Panc1 (cell line): Measurements from ENCODE around the gene PSMB9. TPM values are rescaled to one million over a fixed set of nuclear protein-coding genes. Genes with fewer than 3 reads are reported as not detected.

Experiments used
- ATAC-seq: fragments of 200-7000 bp; cut with Tn5 transposase; 2 replicates; pipeline ENCODE4 v1.9.1; 2020; ENCODE audit warnings: mild to moderate bottlenecking, moderate library complexity
- BruUV-seq: library from RNA; stranded (reverse); fragments of 400-500 nt; replicated peaks from 2 replicates; lab custom pipeline; 2021; lab: Mats Ljungman, UMichigan
- CTCF ChIA-PET: fragments of 300-600 bp; sonication (Branson Sonifier 250); formaldehyde crosslinking; loops from one replicate; lab custom pipeline; 2022; ENCODE audit warnings: antibody characterized with exemption; lab: Charles Lee
- POLR2A ChIA-PET: fragments of 300-600 bp; sonication (Branson Sonifier 250); formaldehyde crosslinking; loops from one replicate; lab custom pipeline; 2022; ENCODE audit warnings: antibody characterized with exemption; lab: Charles Lee
- DNase-seq: peaks from one replicate; pipeline ENCODE4 v3.0.0-alpha.2; 2010; ENCODE audit warnings: low read depth, low spot score
- H3K27ac ChIP-seq: 2 replicates; pipeline ENCODE4 v1.5.1; 2011; ENCODE audit warnings: mild to moderate bottlenecking, low read length, inconsistent platforms
- H3K27me3 ChIP-seq: fragments of 200-500 bp; sonication (Bioruptor generic); 2 replicates; pipeline ENCODE4 v1.6.0; 2014; ENCODE audit warnings: low read length, inconsistent platforms; ENCODE audit not compliant: control insufficient read depth, insufficient read depth
- H3K36me3 ChIP-seq: fragments of 200-500 bp; sonication (Bioruptor generic); 2 replicates; pipeline ENCODE4 v1.5.1; 2014; ENCODE audit warnings: inconsistent platforms, mild to moderate bottlenecking, low read length, moderate library complexity; ENCODE audit not compliant: control insufficient read depth, insufficient read depth
- H3K4me1 ChIP-seq: 2 replicates; pipeline ENCODE4 v1.5.1; 2011; ENCODE audit warnings: inconsistent platforms, mild to moderate bottlenecking, low read length, moderate library complexity; ENCODE audit not compliant: control insufficient read depth, insufficient read depth
- H3K4me3 ChIP-seq, 2 experiments: 2 replicates each; pipeline ENCODE4 v1.5.1; 2011 to 2012; ENCODE audit warnings: low read depth in 2 of 2, low read length in 2 of 2, mild to moderate bottlenecking in 2 of 2, inconsistent platforms in 1 of 2, moderate library complexity in 1 of 2
- H3K9me3 ChIP-seq: fragments of 200-500 bp; sonication (Bioruptor generic); 2 replicates; pipeline ENCODE4 v1.5.1; 2014; ENCODE audit warnings: low read depth, mild to moderate bottlenecking, inconsistent platforms, low read length, moderate library complexity; ENCODE audit not compliant: control insufficient read depth, insufficient read depth
- CTCF ChIP-seq: fragments of 450-650 bp; IDR thresholded peaks from 2 replicates; pipeline ENCODE4 v1.5.1; 2017; ENCODE audit warnings: mild to moderate bottlenecking
- POLR2AphosphoS5 ChIP-seq: IDR thresholded peaks from 2 replicates; pipeline ENCODE4 v1.6.1; 2012; ENCODE audit warnings: mild to moderate bottlenecking, low read depth, low read length, moderate library complexity
- REST ChIP-seq, 2 experiments: IDR thresholded peaks; 2 replicates each; pipeline ENCODE4 v1.6.1; 2011 to 2012; ENCODE audit warnings: low read depth in 2 of 2, control low read depth in 1 of 2, low read length in 1 of 2, mild to moderate bottlenecking in 1 of 2, moderate library complexity in 1 of 2; ENCODE audit not compliant: insufficient read depth in 1 of 2
- SIN3A ChIP-seq: IDR thresholded peaks from 2 replicates; pipeline ENCODE4 v1.6.1; 2012; ENCODE audit warnings: low read depth, mild to moderate bottlenecking, low read length, moderate library complexity, borderline replicate concordance; ENCODE audit not compliant: insufficient read depth
- TCF7L2 ChIP-seq: IDR thresholded peaks from 2 replicates; pipeline ENCODE4 v1.6.1; 2011; ENCODE audit warnings: mild to moderate bottlenecking, low read depth, low read length, inconsistent platforms
- in situ Hi-C: cut with HindIII; loops from 2 replicates; pipeline ENCODE4 v1.10.0; 2016; ENCODE audit warnings: low sequenced_read_pairs, low pct_unique_long_range_greater_than_20kb
- intact Hi-C: fragments of 100-400 bp; cut with micrococcal nuclease; formaldehyde crosslinking; loops from one replicate; pipeline ENCODE4 v1.10.0; 2022; ENCODE audit not compliant: unreplicated experiment
- total RNA-seq: library from RNA; stranded (reverse); gene quantifications from one replicate; pipeline ENCODE4 v1.2.1, GENCODE V29; 2021; ENCODE audit not compliant: unreplicated experiment

PSMB9 gene
- total RNA-seq, 1 experiment from 2014 or later: 41.5 TPM

- in situ Hi-C loops (no loop called here), intact Hi-C loops (loop anchor here (1.0 kb wide), 1 partner anchor 30 kb away; no protein-coding TSS in a partner anchor)
- TF ChIP-seq CTCF: no peak
- no peak for TF ChIP-seq TCF7L2
- TF ChIP-seq POLR2AphosphoS5: no peak
- TF ChIP-seq SIN3A: no peak
- no peak for TF ChIP-seq REST (IDR thresholded peaks at IDR 0.05; ENCODE audit: insufficient read depth in 1 of 2, low read depth in 2 of 2, low read length in 1 of 2)
- POLR2A ChIA-PET: interaction anchor here (0.6 to 1.3 kb wide), 3 partner anchors 16 to 134 kb away, joined by 3 to 7 read pairs (median 4); partner anchors contain the start of genes PSMB9 and TAP1
- CTCF ChIA-PET: interaction anchor here (0.5 to 2.3 kb wide), 7 partner anchors 14 to 147 kb away, joined by 3 to 56 read pairs (median 5); partner anchors contain the start of genes PSMB9 and TAP1
- DNase-seq: no peak
- H3K9me3 ChIP-seq: no peaks in the 10 kb centered on the region
- H3K27ac ChIP-seq: peak overlapping the region; percentile 89
- BruUV-seq: TSS peak; percentile 49
- peaks cover 2% of the 10 kb centered on the region; the same call in 1 of the 2 replicates for H3K36me3 ChIP-seq
- H3K4me3 ChIP-seq: peak overlapping the region; percentile 65 to 76
- H3K4me1 ChIP-seq: peaks cover 7% of the 10 kb centered on the region
- peak; percentile 9 for ATAC-seq
- no peaks in the 10 kb centered on the region for H3K27me3 ChIP-seq
Measured at GRCh38 chr6:32837651-32838113, 16.3 kb upstream of the PSMB9 start.

GRCh38 chr6:32838114-32838958, 15.7 kb upstream of the PSMB9 start, which contains the start of gene TAP2:
Gene TAP2, minus strand, starts transcription at chr6:32838739. Its CDS starts 506 bp downstream, at chr6:32838233.
- intact Hi-C loops: loop anchor here (1.0 kb wide), 1 partner anchor 29 kb away; no protein-coding TSS in a partner anchor
- CTCF ChIA-PET: interaction anchor here (0.5 to 2.3 kb wide), 14 partner anchors 13 to 146 kb away, joined by 3 to 56 read pairs (median 6); partner anchors contain the start of genes PSMB9 and TAP1
- TF ChIP-seq CTCF (peak; percentile 98), REST (IDR thresholded peaks at IDR 0.05; ENCODE audit: insufficient read depth in 1 of 2, low read depth in 2 of 2, low read length in 1 of 2) (no peak), SIN3A (peak; percentile 96; the same call in 1 of the 2 replicates), TCF7L2 (0 out of 2 replicates have a peak, but pooled peaks have one; percentile 20), POLR2AphosphoS5 (peak; percentile 60)
- Histone ChIP-seq H3K9me3 (no peaks in the 10 kb centered on the region), H3K36me3 (peaks cover 2% of the 10 kb centered on the region; the same call in 1 of the 2 replicates), H3K4me1 (peaks cover 9% of the 10 kb centered on the region), H3K27ac (peak within 1 kb of the TSS; percentile 89), H3K27me3 (no peaks in the 10 kb centered on the region), H3K4me3 (peak within 1 kb of the TSS; percentile 65 to 76)
- BruUV-seq: no TSS peak
- peak; percentile 63 for DNase-seq
- POLR2A ChIA-PET: interaction anchor here (0.6 to 1.3 kb wide), 4 partner anchors 15 to 378 kb away, joined by 4 to 11 read pairs (median 8); partner anchors contain the start of genes PSMB9 and TAP1
- in situ Hi-C loops: no loop called here
- peak; percentile 96 for ATAC-seq
